Measurements from ENCODE around the gene ZNF423.

The ZNF423 gene

GRCh38 chr16:49576941-49577340 is 279.0 kb downstream of the ZNF423 start:
- Histone ChIP-seq H4K20me1 (ENCODE audit: insufficient read depth, low read length) (no peaks in the 10 kb centered on the region), H3K4me1 (ENCODE audit: insufficient read depth, low read length, severe bottlenecking) (no peaks in the 10 kb centered on the region), H3K79me2 (ENCODE audit: insufficient read depth, low read length) (no peaks in the 10 kb centered on the region), H3K9ac (ENCODE audit: low read length) (no peak overlapping the region), H3K27ac (ENCODE audit: low read depth, low read length, poor library complexity, severe bottlenecking) (no peak overlapping the region), H3K4me2 (ENCODE audit: low read length) (no peak overlapping the region), H3K9me2 (ENCODE audit: low read depth, low read length) (no peaks in the 10 kb centered on the region), H3K27me3 (ENCODE audit: insufficient read depth, low read length) (0 out of 2 replicates have a peak, but pooled peaks cover 7% of the 10 kb centered on the region), H3K9me3 (ENCODE audit: low read length) (0 out of 2 replicates have a peak, but pooled peaks cover 3% of the 10 kb centered on the region), H3K36me3 (ENCODE audit: insufficient read depth, low read length) (no peaks in the 10 kb centered on the region), H2AFZ (ENCODE audit: low read length) (no peak overlapping the region), H3K4me3 (ENCODE audit: low read depth, low read length, poor library complexity, severe bottlenecking) (no peak overlapping the region), H3F3A (ENCODE audit: insufficient read depth, low read length) (no peaks in the 10 kb centered on the region)
- TF ChIP-seq, protein P1, sequence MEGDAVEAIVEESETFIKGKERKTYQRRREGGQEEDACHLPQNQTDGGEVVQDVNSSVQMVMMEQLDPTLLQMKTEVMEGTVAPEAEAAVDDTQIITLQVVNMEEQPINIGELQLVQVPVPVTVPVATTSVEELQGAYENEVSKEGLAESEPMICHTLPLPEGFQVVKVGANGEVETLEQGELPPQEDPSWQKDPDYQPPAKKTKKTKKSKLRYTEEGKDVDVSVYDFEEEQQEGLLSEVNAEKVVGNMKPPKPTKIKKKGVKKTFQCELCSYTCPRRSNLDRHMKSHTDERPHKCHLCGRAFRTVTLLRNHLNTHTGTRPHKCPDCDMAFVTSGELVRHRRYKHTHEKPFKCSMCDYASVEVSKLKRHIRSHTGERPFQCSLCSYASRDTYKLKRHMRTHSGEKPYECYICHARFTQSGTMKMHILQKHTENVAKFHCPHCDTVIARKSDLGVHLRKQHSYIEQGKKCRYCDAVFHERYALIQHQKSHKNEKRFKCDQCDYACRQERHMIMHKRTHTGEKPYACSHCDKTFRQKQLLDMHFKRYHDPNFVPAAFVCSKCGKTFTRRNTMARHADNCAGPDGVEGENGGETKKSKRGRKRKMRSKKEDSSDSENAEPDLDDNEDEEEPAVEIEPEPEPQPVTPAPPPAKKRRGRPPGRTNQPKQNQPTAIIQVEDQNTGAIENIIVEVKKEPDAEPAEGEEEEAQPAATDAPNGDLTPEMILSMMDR (IDR thresholded peaks at IDR 0.05; ENCODE audit: low read length) = no peak
- TF ChIP-seq EZH2 (IDR thresholded peaks at IDR 0.05; ENCODE audit: borderline replicate concordance, low read length) = no peak

DNA sequence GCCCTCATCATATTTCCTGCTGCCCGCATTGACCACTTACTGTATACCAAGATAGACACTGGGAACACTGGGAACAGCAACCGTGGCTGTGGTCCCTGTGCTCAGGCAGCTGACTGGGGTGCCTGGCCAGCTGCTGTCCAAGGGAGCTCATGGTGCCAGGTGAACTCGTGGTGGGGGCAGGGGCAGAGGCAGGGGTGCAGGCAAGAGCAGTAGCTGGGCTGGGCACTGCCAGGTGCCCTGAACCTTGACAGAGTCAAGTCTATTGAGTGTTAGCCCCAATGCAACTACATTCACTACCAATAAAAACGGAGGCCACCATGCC is 279.8 kb downstream of the ZNF423 start:
- Histone ChIP-seq H3F3A (ENCODE audit: insufficient read depth, low read length) (no peaks in the 10 kb centered on the region), H3K27ac (ENCODE audit: low read depth, low read length, poor library complexity, severe bottlenecking) (no peak overlapping the region), H3K9me3 (ENCODE audit: low read length) (0 out of 2 replicates have a peak, but pooled peaks cover 3% of the 10 kb centered on the region), H3K9ac (ENCODE audit: low read length) (no peak overlapping the region), H4K20me1 (ENCODE audit: insufficient read depth, low read length) (no peaks in the 10 kb centered on the region), H3K36me3 (ENCODE audit: insufficient read depth, low read length) (no peaks in the 10 kb centered on the region), H3K4me3 (ENCODE audit: low read depth, low read length, poor library complexity, severe bottlenecking) (no peak overlapping the region), H3K79me2 (ENCODE audit: insufficient read depth, low read length) (no peaks in the 10 kb centered on the region), H3K4me1 (ENCODE audit: insufficient read depth, low read length, severe bottlenecking) (no peaks in the 10 kb centered on the region), H3K9me2 (ENCODE audit: low read depth, low read length) (no peaks in the 10 kb centered on the region), H3K4me2 (ENCODE audit: low read length) (no peak overlapping the region), H3K27me3 (ENCODE audit: insufficient read depth, low read length) (0 out of 2 replicates have a peak, but pooled peaks cover 7% of the 10 kb centered on the region), H2AFZ (ENCODE audit: low read length) (no peak overlapping the region)
- TF ChIP-seq EZH2 (IDR thresholded peaks at IDR 0.05; ENCODE audit: borderline replicate concordance, low read length) = no peak
- TF ChIP-seq, protein P1 (IDR thresholded peaks at IDR 0.05; ENCODE audit: low read length) = no peak

DNA sequence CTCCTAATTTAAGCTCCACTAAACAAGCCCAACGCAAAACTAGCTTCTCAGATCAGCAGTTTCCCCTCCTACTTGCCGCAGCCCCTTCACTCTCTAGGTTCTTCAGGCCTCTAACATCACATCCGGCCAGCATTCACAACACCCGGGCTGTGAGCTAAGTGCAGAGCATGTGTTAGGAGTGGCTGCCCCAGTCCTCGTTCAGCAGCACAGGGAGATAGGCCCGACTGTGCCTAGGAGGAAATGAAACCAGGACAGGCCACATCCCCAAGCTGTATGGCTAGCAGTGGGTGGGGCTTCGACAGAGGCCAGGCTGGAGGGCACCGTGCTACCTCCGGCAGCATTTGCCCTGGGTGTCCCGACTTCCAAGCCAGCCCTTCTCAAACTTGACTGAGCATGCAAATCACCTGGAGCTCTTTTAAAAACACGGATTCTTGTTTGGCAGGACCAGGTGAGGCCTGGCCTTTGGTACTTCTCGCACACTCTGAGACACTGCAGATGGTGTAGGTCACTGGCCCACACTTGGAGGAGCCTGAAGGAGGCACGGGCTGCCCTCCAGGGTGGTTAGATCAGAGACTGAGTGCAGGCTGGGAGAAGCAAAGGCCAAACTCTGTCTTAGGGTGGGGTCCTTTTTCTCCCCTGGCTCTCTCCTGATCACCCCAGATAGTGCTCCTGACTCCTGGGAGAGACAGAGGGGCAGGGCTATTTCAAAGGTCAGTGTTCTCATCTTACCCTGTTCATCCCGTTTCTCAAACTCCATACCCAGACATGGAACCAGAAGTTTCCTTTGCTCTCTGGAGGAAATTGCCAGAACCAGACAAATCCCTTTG is 280.4 kb downstream of the ZNF423 start:
- H3K9me3 ChIP-seq (ENCODE audit: low read length) = 0 out of 2 replicates have a peak, but pooled peaks cover 3% of the 10 kb centered on the region
- H3K4me1 ChIP-seq (ENCODE audit: insufficient read depth, low read length, severe bottlenecking) = no peaks in the 10 kb centered on the region
- H3F3A ChIP-seq (ENCODE audit: insufficient read depth, low read length) = no peaks in the 10 kb centered on the region
- no peaks in the 10 kb centered on the region for H4K20me1 ChIP-seq (ENCODE audit: insufficient read depth, low read length)
- no peak overlapping the region for H3K9ac ChIP-seq (ENCODE audit: low read length)
- H3K36me3 ChIP-seq (ENCODE audit: insufficient read depth, low read length) = no peaks in the 10 kb centered on the region
- no peak overlapping the region for H2AFZ ChIP-seq (ENCODE audit: low read length)
- no peaks in the 10 kb centered on the region for H3K9me2 ChIP-seq (ENCODE audit: low read depth, low read length)
- H3K27ac ChIP-seq (ENCODE audit: low read depth, low read length, poor library complexity, severe bottlenecking) = no peak overlapping the region
- H3K4me3 ChIP-seq (ENCODE audit: low read depth, low read length, poor library complexity, severe bottlenecking) = no peak overlapping the region
- 0 out of 2 replicates have a peak, but pooled peaks cover 7% of the 10 kb centered on the region for H3K27me3 ChIP-seq (ENCODE audit: insufficient read depth, low read length)
- H3K4me2 ChIP-seq (ENCODE audit: low read length) = no peak overlapping the region
- TF ChIP-seq, protein P1 (IDR thresholded peaks at IDR 0.05; ENCODE audit: low read length) = no peak
- no peak for TF ChIP-seq EZH2 (IDR thresholded peaks at IDR 0.05; ENCODE audit: borderline replicate concordance, low read length)
- H3K79me2 ChIP-seq (ENCODE audit: insufficient read depth, low read length) = no peaks in the 10 kb centered on the region
